ENCODE data around the gene CIRBP. TPM values are rescaled to one million over a fixed set of nuclear protein-coding genes. Genes with fewer than 3 reads are reported as not detected.

Gene CIRBP
- total and polyA plus RNA-seq, 9 donors: 602 to 1,254 (median 855) TPM

DNA sequence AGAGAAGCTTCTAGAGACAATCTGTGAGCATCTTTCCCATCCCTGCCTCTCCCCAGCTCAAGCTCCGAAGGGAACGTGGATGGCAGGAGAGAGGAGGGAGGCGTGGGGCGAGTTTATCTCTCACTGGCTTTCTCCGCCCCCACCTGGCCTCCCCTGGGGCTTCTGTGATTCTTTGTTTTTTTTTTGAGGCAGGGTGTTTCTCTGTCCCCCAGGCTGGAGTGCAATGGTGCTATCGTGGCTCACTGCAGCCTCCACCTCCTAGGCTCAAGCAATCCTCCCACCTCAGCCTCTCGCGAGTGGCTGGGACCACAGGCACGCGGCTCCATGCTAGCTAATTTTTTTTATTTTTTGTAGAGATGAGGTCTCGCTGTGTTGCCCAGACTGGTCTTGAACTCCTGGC, 39.6 kb downstream of the CIRBP start:
- no peak overlapping the region for H3K4me3 ChIP-seq
- no peaks in the 10 kb centered on the region for H3K27me3 ChIP-seq
- intact Hi-C loops (cut with DNase I): no loop called here
- H3K4me1 ChIP-seq (ENCODE audit: insufficient read depth): no peaks in the 10 kb centered on the region
- DNase-seq: no peak
- no peak overlapping the region for H3K27ac ChIP-seq
- WGBS, 3 donors: 39 to 47% (median 47%) methylated on average over 11 of the region's 11 CpGs
- H3K36me3 ChIP-seq: no peaks in the 10 kb centered on the region
- TF ChIP-seq POLR2A (IDR thresholded peaks at IDR 0.05): no peak
- TF ChIP-seq, protein P1, sequence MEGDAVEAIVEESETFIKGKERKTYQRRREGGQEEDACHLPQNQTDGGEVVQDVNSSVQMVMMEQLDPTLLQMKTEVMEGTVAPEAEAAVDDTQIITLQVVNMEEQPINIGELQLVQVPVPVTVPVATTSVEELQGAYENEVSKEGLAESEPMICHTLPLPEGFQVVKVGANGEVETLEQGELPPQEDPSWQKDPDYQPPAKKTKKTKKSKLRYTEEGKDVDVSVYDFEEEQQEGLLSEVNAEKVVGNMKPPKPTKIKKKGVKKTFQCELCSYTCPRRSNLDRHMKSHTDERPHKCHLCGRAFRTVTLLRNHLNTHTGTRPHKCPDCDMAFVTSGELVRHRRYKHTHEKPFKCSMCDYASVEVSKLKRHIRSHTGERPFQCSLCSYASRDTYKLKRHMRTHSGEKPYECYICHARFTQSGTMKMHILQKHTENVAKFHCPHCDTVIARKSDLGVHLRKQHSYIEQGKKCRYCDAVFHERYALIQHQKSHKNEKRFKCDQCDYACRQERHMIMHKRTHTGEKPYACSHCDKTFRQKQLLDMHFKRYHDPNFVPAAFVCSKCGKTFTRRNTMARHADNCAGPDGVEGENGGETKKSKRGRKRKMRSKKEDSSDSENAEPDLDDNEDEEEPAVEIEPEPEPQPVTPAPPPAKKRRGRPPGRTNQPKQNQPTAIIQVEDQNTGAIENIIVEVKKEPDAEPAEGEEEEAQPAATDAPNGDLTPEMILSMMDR (IDR thresholded peaks at IDR 0.05): no peak
- no peak for TF ChIP-seq EP300 (IDR thresholded peaks at IDR 0.05)
- H3K9me3 ChIP-seq: no peaks in the 10 kb centered on the region

DNA sequence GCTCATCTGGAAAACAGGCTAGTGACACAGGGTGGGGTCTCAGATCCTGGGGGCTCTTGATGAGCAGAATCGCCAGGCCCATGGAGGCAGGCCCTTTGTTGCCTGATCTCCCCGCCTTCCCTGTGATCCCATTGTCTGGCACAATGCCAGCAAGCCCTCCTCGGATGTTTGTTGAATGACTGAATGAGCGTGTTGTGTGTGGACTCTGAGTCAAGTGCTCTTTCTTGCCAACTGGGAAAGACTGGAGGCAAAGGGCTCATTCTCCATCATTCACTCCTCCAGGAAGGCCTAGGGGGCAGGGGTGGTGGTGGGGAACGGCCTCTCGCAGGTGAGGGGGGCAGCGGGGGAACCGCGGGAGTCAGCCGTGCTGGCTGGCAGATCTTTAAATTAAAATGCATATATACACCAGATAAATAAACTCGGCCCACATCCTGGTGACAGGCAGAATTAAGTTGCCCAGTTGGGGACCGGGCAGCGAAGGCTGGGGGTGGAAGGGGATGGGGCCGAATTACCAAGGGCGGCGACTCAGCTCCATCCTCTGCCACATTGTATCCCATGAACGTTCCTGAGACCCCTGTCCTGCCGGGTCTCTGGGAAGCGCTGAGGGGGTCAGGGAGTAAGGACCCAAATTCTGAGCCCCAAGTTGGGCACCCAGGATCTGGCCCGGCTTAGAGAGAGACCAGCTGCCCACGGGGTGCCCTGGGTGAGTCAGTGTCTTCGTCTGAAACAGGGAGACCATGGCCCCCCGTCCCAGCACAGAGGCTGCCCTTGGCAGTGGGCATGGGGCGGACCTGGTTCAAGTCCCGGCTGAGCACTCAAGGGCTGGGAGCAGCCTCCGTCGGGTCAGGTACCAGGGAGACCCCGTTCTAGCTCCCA, 41.1 kb downstream of the CIRBP start:
- H3K27me3 ChIP-seq: no peaks in the 10 kb centered on the region

DNA sequence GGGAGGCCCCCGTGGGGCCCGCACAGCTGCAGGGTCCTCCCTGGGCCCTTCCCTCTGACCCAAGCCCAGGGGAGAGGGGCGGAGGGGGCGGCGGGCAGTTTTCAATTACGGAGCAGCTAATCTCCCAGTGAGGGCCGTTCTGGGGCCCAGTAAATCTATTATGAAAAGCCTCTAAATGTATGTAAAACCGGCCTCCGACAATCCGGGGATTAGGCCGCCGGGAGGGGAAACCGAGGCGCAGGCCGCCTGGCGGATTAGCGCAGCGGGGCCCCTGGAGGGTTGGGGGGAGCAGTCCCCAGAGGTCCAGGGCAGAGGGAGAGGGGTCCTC, 41.7 kb downstream of the CIRBP start:
- intact Hi-C loops (cut with DNase I): loop anchor here in 1 of 4 donors (10.0 kb wide), 1 partner anchor 134 kb away; no protein-coding TSS in a partner anchor
- DNase-seq: no peak

More for the DNA sequence above, 41.1 kb downstream of the CIRBP start:
- no peak for TF ChIP-seq POLR2A (IDR thresholded peaks at IDR 0.05)
- Histone ChIP-seq H3K9me3 (no peaks in the 10 kb centered on the region), H3K4me1 (ENCODE audit: insufficient read depth) (no peaks in the 10 kb centered on the region), H3K36me3 (no peaks in the 10 kb centered on the region), H3K27ac (no peak overlapping the region), H3K4me3 (no peak overlapping the region)
- WGBS, 3 donors: 51 to 57% (median 53%) methylated on average over 28 of the region's 28 CpGs
- DNase-seq: peak in 1 of 5 donors; percentile 28
- intact Hi-C loops (cut with DNase I): loop anchor here in 1 of 4 donors (10.0 kb wide), 1 partner anchor 135 kb away; no protein-coding TSS in a partner anchor

DNA sequence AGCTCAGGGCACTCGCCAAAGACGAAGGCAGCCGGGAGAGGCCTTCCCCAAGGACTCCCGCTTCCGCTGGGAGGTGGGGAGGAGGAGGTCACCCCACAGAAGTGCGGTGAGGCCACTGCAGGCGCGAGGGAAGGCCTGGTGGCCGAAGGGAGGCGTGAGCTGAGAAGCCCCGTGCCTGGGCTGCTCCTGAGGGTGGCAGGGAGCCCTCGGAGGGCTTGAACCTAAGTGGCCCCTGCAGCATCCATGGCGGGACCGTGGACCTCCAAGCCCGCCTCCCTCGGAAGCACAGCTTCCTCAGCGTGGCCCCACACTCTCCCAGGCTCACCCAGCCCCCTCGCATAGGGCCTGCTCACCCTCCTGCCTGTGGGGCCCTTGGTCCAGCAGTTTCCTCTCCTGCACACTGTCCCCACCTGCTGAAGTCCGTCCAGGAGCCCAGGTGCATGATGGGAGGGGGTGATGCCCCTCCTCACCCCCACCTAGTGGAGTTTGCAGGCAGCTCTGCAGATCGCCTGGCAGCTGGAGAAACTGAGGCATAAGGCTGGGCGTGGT, 42.5 kb downstream of the CIRBP start:
- Histone ChIP-seq H3K9me3 (no peaks in the 10 kb centered on the region), H3K36me3 (no peaks in the 10 kb centered on the region), H3K27ac (no peak overlapping the region), H3K4me3 (no peak overlapping the region), H3K27me3 (no peaks in the 10 kb centered on the region), H3K4me1 (ENCODE audit: insufficient read depth) (peaks cover 4% of the 10 kb centered on the region)
- intact Hi-C loops (cut with DNase I): loop anchor here in 1 of 4 donors (10.0 kb wide), 1 partner anchor 133 kb away; no protein-coding TSS in a partner anchor
- 58 to 67% (median 58%) methylated on average over 21 of the region's 21 CpGs for WGBS, 3 donors
- no peak for DNase-seq
- TF ChIP-seq POLR2A (IDR thresholded peaks at IDR 0.05): no peak
- no peak for TF ChIP-seq EP300 (IDR thresholded peaks at IDR 0.05)
- TF ChIP-seq, protein P1 (IDR thresholded peaks at IDR 0.05): no peak

More for the DNA sequence above, 41.7 kb downstream of the CIRBP start:
- Histone ChIP-seq H3K4me1 (ENCODE audit: insufficient read depth) (peaks cover 1% of the 10 kb centered on the region), H3K4me3 (no peak overlapping the region), H3K27me3 (no peaks in the 10 kb centered on the region), H3K36me3 (no peaks in the 10 kb centered on the region), H3K27ac (no peak overlapping the region), H3K9me3 (no peaks in the 10 kb centered on the region)
- 64 to 72% (median 64%) methylated on average over 18 of the region's 18 CpGs for WGBS, 3 donors
- TF ChIP-seq EP300 (IDR thresholded peaks at IDR 0.05) (no peak), POLR2A (IDR thresholded peaks at IDR 0.05) (no peak)
- TF ChIP-seq, protein P1 (IDR thresholded peaks at IDR 0.05): no peak
